H1 (cell line): ENCODE results near the gene SEMA3E. TPM values are rescaled to one million over a fixed set of nuclear protein-coding genes. Genes with fewer than 3 reads are reported as not detected.

ENCODE experiments used
- CTCF ChIA-PET: fragments of 300-600 bp; sonication (Branson Sonifier 250); formaldehyde crosslinking; loops from one replicate; lab custom pipeline; 2021; ENCODE audit not compliant: partially characterized antibody; lab: Charles Lee
- POLR2A ChIA-PET: fragments of 300-600 bp; sonication (Branson Sonifier 250); formaldehyde crosslinking; loops from one replicate; lab custom pipeline; 2021; ENCODE audit warnings: inconsistent platforms; ENCODE audit not compliant: partially characterized antibody; lab: Charles Lee
- DNase-seq, 2 experiments: peaks; one replicate each; pipeline versions ENCODE4 v3.0.0 to v3.0.0-alpha.2; 2010 to 2022; ENCODE audit warnings: low spot score in 2 of 2, low read depth in 1 of 2, mixed read lengths in 1 of 2
- FAIRE-seq: peaks from 2 replicates; lab custom pipeline; 2011; peaks lifted over from hg19 to GRCh38; lab: Jason Lieb, UNC
- H2AFZ ChIP-seq: 2 replicates; pipeline ENCODE4 v1.8.1; 2012; ENCODE audit warnings: low read length, inconsistent platforms
- H2AK5ac ChIP-seq: 2 replicates; pipeline ENCODE4 v1.6.1; 2013; ENCODE audit warnings: low read depth, low read length
- H2BK120ac ChIP-seq: replicated peaks from 2 replicates; pipeline ENCODE3; 2013; ENCODE audit warnings: low read depth, low read length, inconsistent platforms
- H2BK12ac ChIP-seq: 2 replicates; pipeline ENCODE4 v1.6.1; 2013; ENCODE audit warnings: low read depth, low read length
- H2BK15ac ChIP-seq: 2 replicates; pipeline ENCODE4 v1.6.1; 2013; ENCODE audit warnings: low read length
- H2BK20ac ChIP-seq: 2 replicates; pipeline ENCODE4 v1.6.1; 2013; ENCODE audit warnings: low read length
- H2BK5ac ChIP-seq: 2 replicates; pipeline ENCODE4 v1.6.1; 2013; ENCODE audit warnings: low read depth, low read length
- H3K14ac ChIP-seq: 2 replicates; pipeline ENCODE4 v1.6.1; 2013; ENCODE audit warnings: inconsistent platforms; ENCODE audit not compliant: insufficient read length
- H3K18ac ChIP-seq: 2 replicates; pipeline ENCODE4 v1.6.1; 2013; ENCODE audit warnings: low read length; ENCODE audit errors: extremely low read depth
- H3K23ac ChIP-seq: 2 replicates; pipeline ENCODE4 v1.6.1; 2013; ENCODE audit warnings: inconsistent platforms; ENCODE audit not compliant: insufficient read length
- H3K23me2 ChIP-seq: 2 replicates; pipeline ENCODE4 v1.6.1; 2013; ENCODE audit warnings: low read depth, low read length
- H3K27ac ChIP-seq: 2 replicates; pipeline ENCODE4 v1.6.1; 2011; ENCODE audit warnings: low read depth, low read length, inconsistent platforms
- H3K27me3 ChIP-seq, 4 experiments: replicated peaks in 1 of 4; 1 replicate in 1 of 4; 2 replicates in 3 of 4; pipeline versions ENCODE4 v1.6.1 to v1.8.1; 2011 to 2013; ENCODE audit warnings: low read length in 3 of 4, mild to moderate bottlenecking in 3 of 4, inconsistent platforms in 2 of 4, mixed read lengths in 2 of 4, moderate library complexity in 1 of 4; ENCODE audit not compliant: control insufficient read depth in 3 of 4, insufficient read depth in 3 of 4; ENCODE audit errors: extremely low read depth in 1 of 4
- H3K36me3 ChIP-seq, 4 experiments: 2 replicates each; pipeline versions ENCODE4 v1.6.1 to v1.8.1; 2011 to 2013; ENCODE audit warnings: mild to moderate bottlenecking in 4 of 4, low read length in 3 of 4, moderate library complexity in 2 of 4, control low read depth in 1 of 4, inconsistent platforms in 1 of 4; ENCODE audit not compliant: insufficient read depth in 4 of 4, control insufficient read depth in 2 of 4
- H3K4ac ChIP-seq: replicated peaks from 2 replicates; pipeline ENCODE3; 2013; ENCODE audit warnings: low read length, low read depth, mixed read lengths, inconsistent platforms; ENCODE audit not compliant: insufficient read length
- H3K4me1 ChIP-seq, 4 experiments: replicated peaks in 1 of 4; 1 replicate in 1 of 4; 2 replicates in 3 of 4; pipeline versions ENCODE4 v1.6.1 to v1.8.1; 2011 to 2013; ENCODE audit warnings: low read length in 3 of 4, inconsistent platforms in 2 of 4, mixed read lengths in 1 of 4; ENCODE audit not compliant: insufficient read depth in 4 of 4, control insufficient read depth in 3 of 4
- H3K4me2 ChIP-seq, 2 experiments: 2 replicates each; pipeline versions ENCODE4 v1.6.1 to v1.8.1; 2011 to 2013; ENCODE audit warnings: low read depth in 2 of 2, low read length in 2 of 2, control low read depth in 1 of 2, inconsistent platforms in 1 of 2, mild to moderate bottlenecking in 1 of 2; ENCODE audit not compliant: insufficient read depth in 1 of 2
- H3K4me3 ChIP-seq, 4 experiments: fragments of 200-600, 300-600 bp in 1 of 4; sonication (generic), shearing (Covaris generic), sonication (Bioruptor Twin) in 1 of 4; 2 replicates each; pipeline versions ENCODE4 v1.5.1 to v1.8.1; 2011 to 2016; ENCODE audit warnings: low read length in 4 of 4, low read depth in 3 of 4, control low read depth in 2 of 4, inconsistent platforms in 2 of 4, mild to moderate bottlenecking in 2 of 4, mixed read lengths in 1 of 4, moderate library complexity in 1 of 4; ENCODE audit not compliant: insufficient read depth in 2 of 4; ENCODE audit errors: extremely low read depth in 1 of 4
- H3K56ac ChIP-seq: replicated peaks from 2 replicates; pipeline ENCODE3; 2013; ENCODE audit warnings: low read depth, mild to moderate bottlenecking, mixed read lengths, low read length, inconsistent platforms; ENCODE audit not compliant: insufficient read length
- H3K79me1 ChIP-seq: 2 replicates; pipeline ENCODE4 v1.6.1; 2013; ENCODE audit warnings: low read depth, low read length, control low read depth
- H3K79me2 ChIP-seq, 2 experiments: 2 replicates each; pipeline versions ENCODE4 v1.6.1 to v1.8.1; 2012 to 2013; ENCODE audit warnings: low read length in 2 of 2, mild to moderate bottlenecking in 2 of 2, inconsistent platforms in 1 of 2; ENCODE audit not compliant: insufficient read depth in 2 of 2, control insufficient read depth in 1 of 2
- H3K9ac ChIP-seq, 4 experiments: replicated peaks in 1 of 4; 1 replicate in 1 of 4; 2 replicates in 3 of 4; pipeline versions ENCODE4 v1.6.1 to v1.8.1; 2011 to 2013; ENCODE audit warnings: low read depth in 3 of 4, low read length in 3 of 4, control low read depth in 2 of 4, mild to moderate bottlenecking in 2 of 4, moderate library complexity in 2 of 4, inconsistent platforms in 1 of 4; ENCODE audit errors: extremely low read depth in 1 of 4
- H3K9me3 ChIP-seq, 2 experiments: 2 replicates each; pipeline versions ENCODE4 v1.6.1 to v1.8.1; 2012 to 2013; ENCODE audit warnings: mild to moderate bottlenecking in 2 of 2, moderate library complexity in 2 of 2, control low read depth in 1 of 2, inconsistent platforms in 1 of 2, low read depth in 1 of 2, low read length in 1 of 2, mixed read lengths in 1 of 2; ENCODE audit not compliant: insufficient read depth in 2 of 2
- H4K20me1 ChIP-seq, 2 experiments: replicated peaks in 1 of 2; 2 replicates each; pipeline versions ENCODE3 to v1.8.1; 2011 to 2013; ENCODE audit warnings: inconsistent platforms in 2 of 2, low read length in 2 of 2, mild to moderate bottlenecking in 1 of 2; ENCODE audit not compliant: insufficient read depth in 2 of 2, control insufficient read depth in 1 of 2
- H4K5ac ChIP-seq: 2 replicates; pipeline ENCODE4 v1.6.1; 2013; ENCODE audit warnings: low read length, low read depth, mixed read lengths, inconsistent platforms; ENCODE audit not compliant: insufficient read length
- H4K8ac ChIP-seq: 2 replicates; pipeline ENCODE4 v1.8.0; 2013; ENCODE audit warnings: mild to moderate bottlenecking, moderate library complexity, low read length, inconsistent platforms; ENCODE audit not compliant: insufficient read depth; ENCODE audit errors: extremely low read depth
- H4K91ac ChIP-seq: replicated peaks from 2 replicates; pipeline ENCODE3; 2013; ENCODE audit warnings: low read length, mixed read lengths, inconsistent platforms; ENCODE audit not compliant: insufficient read length
- ATF2 ChIP-seq: IDR thresholded peaks from 2 replicates; pipeline ENCODE4 v1.6.1; 2012; ENCODE audit warnings: low read length, inconsistent platforms
- BACH1 ChIP-seq: IDR thresholded peaks from 2 replicates; pipeline ENCODE4 v1.6.1; 2012; ENCODE audit warnings: low read length, improper control_type of control experiment
- CEBPB ChIP-seq: IDR thresholded peaks from 2 replicates; pipeline ENCODE4 v1.6.1; 2012; ENCODE audit warnings: low read depth, low read length
- CHD1 ChIP-seq: IDR thresholded peaks from 2 replicates; pipeline ENCODE4 v1.6.1; 2012; ENCODE audit warnings: low read depth, low read length, improper control_type of control experiment
- CTBP2 ChIP-seq: IDR thresholded peaks from 2 replicates; pipeline ENCODE4 v1.7.0; 2011; ENCODE audit warnings: borderline replicate concordance, mild to moderate bottlenecking, moderate library complexity, mixed read lengths, low read length; ENCODE audit not compliant: insufficient read depth, insufficient read length
- GTF2F1 ChIP-seq: IDR thresholded peaks from 2 replicates; pipeline ENCODE4 v1.6.1; 2012; ENCODE audit warnings: low read depth, low read length, improper control_type of control experiment, borderline replicate concordance
- JUN ChIP-seq: IDR thresholded peaks from 2 replicates; pipeline ENCODE4 v1.6.1; 2011; ENCODE audit warnings: low read depth, mild to moderate bottlenecking, improper control_type of control experiment, low read length
- NANOG ChIP-seq: IDR thresholded peaks from 2 replicates; pipeline ENCODE4 v1.6.1; 2011; ENCODE audit warnings: low read length, low read depth, mild to moderate bottlenecking, inconsistent platforms; ENCODE audit not compliant: insufficient read depth, poor library complexity, severe bottlenecking
- SP2 ChIP-seq: IDR thresholded peaks from 2 replicates; pipeline ENCODE4 v1.6.1; 2012; ENCODE audit warnings: mild to moderate bottlenecking, low read length, inconsistent platforms
- SRF ChIP-seq: IDR thresholded peaks from 2 replicates; pipeline ENCODE4 v1.6.1; 2011; ENCODE audit warnings: mild to moderate bottlenecking, low read depth, low read length, moderate library complexity
- TAF7 ChIP-seq: optimal IDR thresholded peaks from 2 replicates; pipeline ENCODE3; 2011; ENCODE audit warnings: low read depth, mild to moderate bottlenecking, inconsistent platforms, low read length, moderate library complexity, borderline replicate concordance
- WGBS, 2 experiments: shearing (Covaris generic) in 1 of 2; methylation state at CpG; one replicate each; pipeline versions ENCODE4 v1.1.6 to v1.1.7; 2013 to 2015; ENCODE audit warnings: low lambda C conversion rate in 2 of 2, mixed read lengths in 2 of 2, inconsistent platforms in 1 of 2, low coverage in 1 of 2, missing lambda C conversion rate in 1 of 2; ENCODE audit not compliant: insufficient replicate concordance in 2 of 2, insufficient coverage in 1 of 2, insufficient read length in 1 of 2; ENCODE audit errors: extremely low coverage in 1 of 2, missing lambda C conversion rate in 1 of 2; 5-methylcytosine and 5-hydroxymethylcytosine counted together
- polyA plus RNA-seq, 7 experiments: library from polyadenylated mRNA; depleted of rRNA in 3 of 7; stranded (reverse) in 5 of 7; unstranded in 2 of 7; fragments of >200 nt in 5 of 7; fragments of 200-250 nt in 2 of 7; gene quantifications; 1 replicate in 5 of 7; 2 replicates in 1 of 7; 4 replicates in 1 of 7; pipeline versions ENCODE4 v1.2.1 to v1.2.3, GENCODE V29; 2011 to 2013; ENCODE audit warnings: missing spikeins in 2 of 7, mixed read lengths in 2 of 7
- total RNA-seq: library from RNA; stranded (reverse); fragmentation: NEBNext Ultra II Directional; extraction: Animal tissue kit (Norgen Biotek cat#: 25700); gene quantifications from 2 replicates; pipeline ENCODE4 v1.2.1, GENCODE V29; 2021

SEMA3E gene
- total and polyA plus RNA-seq, 2 of the 8 experiments (the other 6 are each of a cell fraction or from before 2014, with no cell fraction given), result 0.93 to 0.94 TPM

GRCh38 chr7:83677180-83677866, 28.4 kb upstream of the SEMA3E start:
- H4K8ac ChIP-seq, result no peak overlapping the region
- no peak overlapping the region for H2AK5ac ChIP-seq
- H3K4me3 ChIP-seq, result no peak overlapping the region
- H3K27me3 ChIP-seq, result peaks cover 0 to 2% (median 0%) of the 10 kb centered on the region in 4 experiments; a peak in 2 of 7 replicates
- ChIA-PET CTCF (interaction anchor here (0.6 kb wide), 1 partner anchor 540 kb away, joined by 3 read pairs; no protein-coding TSS in a partner anchor), POLR2A (no interaction called here)
- DNase-seq, result no peak
- H3K56ac ChIP-seq, result no peak overlapping the region
- H3K36me3 ChIP-seq, result no peaks in the 10 kb centered on the region
- no peaks in the 10 kb centered on the region for H3K23me2 ChIP-seq
- H3K14ac ChIP-seq, result no peak overlapping the region
- H3K9me3 ChIP-seq, result no peaks in the 10 kb centered on the region
- H3K27ac ChIP-seq, result no peak overlapping the region
- no peak overlapping the region for H3K9ac ChIP-seq
- no peaks in the 10 kb centered on the region for H4K20me1 ChIP-seq
- 95% methylated on average over 4 of the region's 4 CpGs; no CpG with 5 or more reads in 1 of the 2 experiments for WGBS, 2 experiments
- H3K4ac ChIP-seq, result no peak overlapping the region
- H2AFZ ChIP-seq, result no peak overlapping the region
- no peak overlapping the region for H2BK5ac ChIP-seq
- H3K18ac ChIP-seq, result no peak overlapping the region
- no peak overlapping the region for H2BK15ac ChIP-seq
- no peaks in the 10 kb centered on the region for H3K79me2 ChIP-seq
- no peak overlapping the region for H2BK120ac ChIP-seq
- H2BK12ac ChIP-seq, result no peak overlapping the region
- H4K91ac ChIP-seq, result no peak overlapping the region
- H3K4me1 ChIP-seq, result peaks cover 0 to 3% (median under 1%) of the 10 kb centered on the region in 4 experiments; a peak in 3 of 7 replicates
- H3K4me2 ChIP-seq, result no peak overlapping the region
- no peaks in the 10 kb centered on the region for H3K79me1 ChIP-seq
- FAIRE-seq, result no peak
- no peak overlapping the region for H2BK20ac ChIP-seq
- H3K23ac ChIP-seq, result no peak overlapping the region
- H4K5ac ChIP-seq, result no peak overlapping the region
- no peak for TF ChIP-seq CHD1
- TF ChIP-seq GTF2F1, result no peak
- no peak for TF ChIP-seq JUN
- no peak for TF ChIP-seq BACH1
- TF ChIP-seq SRF, result no peak
- no peak for TF ChIP-seq NANOG
- TF ChIP-seq SP2, result no peak
- no peak for TF ChIP-seq TAF7
- no peak for TF ChIP-seq CEBPB
- TF ChIP-seq ATF2, result no peak
- TF ChIP-seq CTBP2, result no peak
